DND-41 (cell line): ENCODE results near the gene TEX26.

Experiments used
- ATAC-seq: fragments of 200-7000 bp; cut with Tn5 transposase; 3 replicates; pipeline ENCODE4 v1.9.1; 2021; ENCODE audit warnings: low read depth; ENCODE audit not compliant: insufficient read depth
- DNase-seq: peaks from one replicate; pipeline ENCODE4 v3.0.0-alpha.2; 2020
- H2AFZ ChIP-seq: 2 replicates; pipeline ENCODE4 v1.6.0; 2012; ENCODE audit warnings: low read depth, low read length
- H3K27ac ChIP-seq: 2 replicates; pipeline ENCODE4 v1.5.1; 2012; ENCODE audit warnings: low read length, inconsistent platforms
- H3K27me3 ChIP-seq: fragments of 200-600 bp; sonication (generic); 2 replicates; pipeline ENCODE4 v1.6.0; 2012; ENCODE audit warnings: low read length, mild to moderate bottlenecking, inconsistent platforms; ENCODE audit not compliant: insufficient read depth, poor library complexity
- H3K36me3 ChIP-seq: 2 replicates; pipeline ENCODE4 v1.5.1; 2012; ENCODE audit warnings: low read length, inconsistent platforms; ENCODE audit not compliant: insufficient read depth
- H3K4me1 ChIP-seq: 2 replicates; pipeline ENCODE4 v1.5.1; 2012; ENCODE audit warnings: mild to moderate bottlenecking, low read length; ENCODE audit not compliant: insufficient read depth
- H3K4me2 ChIP-seq: 2 replicates; pipeline ENCODE4 v1.6.0; 2012; ENCODE audit warnings: mild to moderate bottlenecking, moderate library complexity, low read length, inconsistent platforms; ENCODE audit not compliant: insufficient read depth
- H3K4me3 ChIP-seq, 2 experiments: fragments of 200-600 bp in 1 of 2; shearing (Covaris generic) in 1 of 2; 2 replicates each; pipeline ENCODE4 v1.5.1; 2012 to 2016; ENCODE audit warnings: inconsistent platforms in 2 of 2, low read length in 2 of 2, mild to moderate bottlenecking in 2 of 2, low read depth in 1 of 2, moderate library complexity in 1 of 2
- H3K79me2 ChIP-seq: 2 replicates; pipeline ENCODE4 v1.6.0; 2012; ENCODE audit warnings: low read length, inconsistent platforms; ENCODE audit not compliant: insufficient read depth
- H3K9ac ChIP-seq: 2 replicates; pipeline ENCODE4 v1.6.0; 2012; ENCODE audit warnings: low read depth, mild to moderate bottlenecking, inconsistent platforms, low read length, moderate library complexity
- H3K9me3 ChIP-seq: 2 replicates; pipeline ENCODE4 v1.5.1; 2012; ENCODE audit warnings: low read length, moderate library complexity, mild to moderate bottlenecking, inconsistent platforms; ENCODE audit not compliant: insufficient read depth, severe bottlenecking
- H4K20me1 ChIP-seq: 2 replicates; pipeline ENCODE4 v1.6.0; 2012; ENCODE audit warnings: low read length; ENCODE audit not compliant: insufficient read depth
- CTCF ChIP-seq: IDR thresholded peaks from 2 replicates; pipeline ENCODE4 v1.5.1; 2012; ENCODE audit warnings: borderline replicate concordance, low read length, moderate library complexity, mild to moderate bottlenecking; ENCODE audit not compliant: poor library complexity, severe bottlenecking; ENCODE audit errors: extremely low read depth
- EZH2 ChIP-seq: IDR thresholded peaks from 3 replicates; pipeline ENCODE4 v1.6.1; 2012; ENCODE audit warnings: borderline replicate concordance, low read depth, mild to moderate bottlenecking, moderate library complexity, low read length, inconsistent platforms; ENCODE audit not compliant: severe bottlenecking

The TEX26 gene

GRCh38 chr13:30932481-30933353 lies at the start of gene TEX26:
Gene TEX26 (plus strand): TSS chr13:30932656. CDS start chr13:30932716, 60 bp downstream.
- Histone ChIP-seq H3K27me3 (peaks cover 16% of the 10 kb centered on the region), H3K79me2 (no peaks in the 10 kb centered on the region), H4K20me1 (no peaks in the 10 kb centered on the region), H3K9ac (no peak within 1 kb of the TSS), H2AFZ (no peak within 1 kb of the TSS), H3K36me3 (no peaks in the 10 kb centered on the region), H3K4me1 (no peaks in the 10 kb centered on the region), H3K4me3 (no peak within 1 kb of the TSS), H3K27ac (no peak within 1 kb of the TSS), H3K9me3 (no peaks in the 10 kb centered on the region), H3K4me2 (no peak within 1 kb of the TSS)
- TF ChIP-seq CTCF (no peak), EZH2 (no peak)
- DNase-seq: no peak
- no peak for ATAC-seq

- H3K4me2 ChIP-seq: no peak overlapping the region
- no peaks in the 10 kb centered on the region for H3K79me2 ChIP-seq
- no peaks in the 10 kb centered on the region for H3K36me3 ChIP-seq
- no peaks in the 10 kb centered on the region for H3K9me3 ChIP-seq
- ATAC-seq: no peak
- H2AFZ ChIP-seq: no peak overlapping the region
- H3K27ac ChIP-seq: no peak overlapping the region
- H3K9ac ChIP-seq: no peak overlapping the region
- no peaks in the 10 kb centered on the region for H4K20me1 ChIP-seq
- no peak for DNase-seq
- no peak overlapping the region for H3K4me3 ChIP-seq
- no peak for TF ChIP-seq EZH2
- no peak for TF ChIP-seq CTCF
- H3K27me3 ChIP-seq: peaks cover 5% of the 10 kb centered on the region
- H3K4me1 ChIP-seq: no peaks in the 10 kb centered on the region
Observed at GRCh38 chr13:30882996-30883766, 49.3 kb upstream of the TEX26 start.

GRCh38 chr13:30884543-30884942 lies 47.9 kb upstream of the TEX26 start:
- H3K9me3 ChIP-seq: no peaks in the 10 kb centered on the region
- H3K9ac ChIP-seq: no peak overlapping the region
- H3K4me3 ChIP-seq: no peak overlapping the region

More at GRCh38 chr13:30884543-30884942, 47.9 kb upstream of the TEX26 start:
- no peaks in the 10 kb centered on the region for H3K36me3 ChIP-seq
- H3K27me3 ChIP-seq: peaks cover 5% of the 10 kb centered on the region
- peak; percentile 12 for DNase-seq
- no peak overlapping the region for H3K4me2 ChIP-seq
- H3K27ac ChIP-seq: no peak overlapping the region
- H3K79me2 ChIP-seq: no peaks in the 10 kb centered on the region
- no peaks in the 10 kb centered on the region for H3K4me1 ChIP-seq
- no peak overlapping the region; the same call in 1 of the 2 replicates for H2AFZ ChIP-seq
- ATAC-seq: peak; percentile 53; the same call in 2 of the 3 replicates
- TF ChIP-seq CTCF: no peak
- no peak for TF ChIP-seq EZH2
- H4K20me1 ChIP-seq: no peaks in the 10 kb centered on the region
